Fibroblast of lung (primary cell): ENCODE measurements around the gene GAS7. TPM values are rescaled to one million over a fixed set of nuclear protein-coding genes. Genes with fewer than 3 reads are reported as not detected.

Experiments
- DNase-seq, 2 donors: peaks; one replicate each; pipeline versions ENCODE4 v3.0.0 to v3.0.0-alpha.2; 2010; ENCODE audit warnings: low read depth in 2 of 2
- H2AFZ ChIP-seq: 2 replicates; pipeline ENCODE4 v1.5.1; 2012; ENCODE audit warnings: low read length, control low read depth, inconsistent platforms
- H3K27ac ChIP-seq: 2 replicates; pipeline ENCODE4 v1.5.1; 2011; ENCODE audit warnings: low read length, control low read depth; ENCODE audit not compliant: insufficient read depth
- H3K27me3 ChIP-seq: 2 replicates; pipeline ENCODE4 v1.5.1; 2011; ENCODE audit warnings: mild to moderate bottlenecking, low read length; ENCODE audit not compliant: control insufficient read depth, insufficient read depth
- H3K36me3 ChIP-seq: 2 replicates; pipeline ENCODE4 v1.5.1; 2011; ENCODE audit warnings: low read length; ENCODE audit not compliant: control insufficient read depth, insufficient read depth
- H3K4me1 ChIP-seq: 2 replicates; pipeline ENCODE4 v1.5.1; 2011; ENCODE audit warnings: low read length; ENCODE audit not compliant: control insufficient read depth, insufficient read depth; ENCODE audit errors: extremely low read depth
- H3K4me2 ChIP-seq: 2 replicates; pipeline ENCODE4 v1.5.1; 2011; ENCODE audit warnings: low read length, control low read depth; ENCODE audit not compliant: insufficient read depth; ENCODE audit errors: extremely low read depth
- H3K4me3 ChIP-seq, 4 experiments: fragments of 200-600 bp in 1 of 4; sonication (generic) in 1 of 4; replicated peaks in 1 of 4; 2 replicates each; pipeline ENCODE4 v1.5.1; 2011 to 2016; ENCODE audit warnings: low read length in 4 of 4, low read depth in 3 of 4, mild to moderate bottlenecking in 3 of 4, control low read depth in 2 of 4, inconsistent platforms in 1 of 4, mixed read lengths in 1 of 4; ENCODE audit not compliant: insufficient read depth in 1 of 4; ENCODE audit errors: control extremely low read depth in 1 of 4
- H3K79me2 ChIP-seq: 2 replicates; pipeline ENCODE4 v1.5.1; 2012; ENCODE audit warnings: mild to moderate bottlenecking, low read length, inconsistent platforms; ENCODE audit not compliant: control insufficient read depth, insufficient read depth
- H3K9ac ChIP-seq: 2 replicates; pipeline ENCODE4 v1.5.1; 2011; ENCODE audit warnings: mild to moderate bottlenecking, low read length, control low read depth; ENCODE audit not compliant: insufficient read depth
- H3K9me3 ChIP-seq: 2 replicates; pipeline ENCODE4 v1.5.1; 2012; ENCODE audit warnings: low read depth, low read length; ENCODE audit not compliant: control insufficient read depth, insufficient read depth
- H4K20me1 ChIP-seq: 2 replicates; pipeline ENCODE4 v1.5.1; 2011; ENCODE audit warnings: low read length; ENCODE audit not compliant: control insufficient read depth, insufficient read depth; ENCODE audit errors: extremely low read depth
- EZH2 ChIP-seq: IDR thresholded peaks from 2 replicates; pipeline ENCODE4 v1.5.1; 2012; ENCODE audit warnings: low read length, control low read depth, mild to moderate bottlenecking; ENCODE audit errors: missing control alignments
- polyA plus RNA-seq, 2 donors: library from polyadenylated mRNA; depleted of rRNA in 1 of 2; stranded (reverse) in 1 of 2; unstranded in 1 of 2; fragments of >200 nt; gene quantifications; 2 replicates each; pipeline ENCODE4 v1.2.1, GENCODE V29; 2011 to 2012; ENCODE audit warnings: missing spikeins in 1 of 2
- total RNA-seq: library from RNA; depleted of rRNA; stranded (reverse); fragments of >200 nt; gene quantifications from 2 replicates; pipeline ENCODE4 v1.2.1, GENCODE V29; 2014
- TF ChIP-seq, protein P1 (sequence below), 2 donors: IDR thresholded peaks in 1 of 2; conservative IDR thresholded peaks in 1 of 2; 1 replicate in 1 of 2; 2 replicates in 1 of 2; pipeline ENCODE4 v1.5.1; 2011 to 2012; ENCODE audit warnings: low read length in 2 of 2, control low read depth in 1 of 2, inconsistent platforms in 1 of 2, low read depth in 1 of 2, mild to moderate bottlenecking in 1 of 2

The GAS7 gene
- total and polyA plus RNA-seq, 2 donors (not counting 1 experiment from before 2014, with no cell fraction given): 0.58 to 2.6 TPM

DNA sequence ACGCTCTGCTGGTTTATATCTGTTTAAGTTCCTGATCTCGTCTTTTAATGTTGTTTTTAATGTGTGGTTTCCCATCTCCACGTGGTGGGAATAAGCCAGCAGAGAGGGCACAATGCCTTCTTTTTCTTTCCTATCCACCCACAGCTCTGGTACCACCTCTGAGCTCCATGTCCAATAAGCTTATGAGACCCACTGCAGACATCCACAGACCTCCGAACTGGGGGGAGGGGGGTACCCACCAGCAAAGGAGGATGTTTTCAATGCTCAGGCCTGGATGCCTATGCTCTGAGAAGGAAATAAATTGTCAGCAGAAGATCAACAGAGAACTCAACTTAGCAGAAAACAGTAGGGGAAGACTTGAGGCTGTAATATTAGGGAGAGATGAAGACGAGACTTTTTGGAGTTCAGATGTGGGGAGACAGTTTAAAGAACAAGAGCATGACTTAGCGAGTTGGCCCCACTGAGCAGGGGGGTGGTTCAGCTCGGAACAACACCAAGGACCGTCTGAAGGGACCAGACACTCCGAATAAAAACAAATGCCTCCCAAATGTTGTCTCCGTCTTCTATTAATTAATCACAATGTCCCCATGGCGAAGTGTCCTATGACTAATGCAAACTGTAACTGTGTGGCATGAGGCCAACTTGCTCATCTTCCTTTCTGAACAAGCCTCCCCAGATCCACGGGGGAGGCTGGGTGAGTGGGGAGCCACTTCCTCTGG is 62.7 kb downstream of the GAS7 start:
- H3K36me3 ChIP-seq: no peaks in the 10 kb centered on the region
- no peak overlapping the region for H3K4me2 ChIP-seq
- H4K20me1 ChIP-seq: no peaks in the 10 kb centered on the region
- H3K79me2 ChIP-seq: no peaks in the 10 kb centered on the region
- no peaks in the 10 kb centered on the region for H3K27me3 ChIP-seq
- H2AFZ ChIP-seq: no peak overlapping the region
- H3K27ac ChIP-seq: no peak overlapping the region
- peak in 1 of 2 donors; percentile 34 for DNase-seq
- no peaks in the 10 kb centered on the region for H3K9me3 ChIP-seq
- H3K9ac ChIP-seq: no peak overlapping the region
- TF ChIP-seq, protein P1, sequence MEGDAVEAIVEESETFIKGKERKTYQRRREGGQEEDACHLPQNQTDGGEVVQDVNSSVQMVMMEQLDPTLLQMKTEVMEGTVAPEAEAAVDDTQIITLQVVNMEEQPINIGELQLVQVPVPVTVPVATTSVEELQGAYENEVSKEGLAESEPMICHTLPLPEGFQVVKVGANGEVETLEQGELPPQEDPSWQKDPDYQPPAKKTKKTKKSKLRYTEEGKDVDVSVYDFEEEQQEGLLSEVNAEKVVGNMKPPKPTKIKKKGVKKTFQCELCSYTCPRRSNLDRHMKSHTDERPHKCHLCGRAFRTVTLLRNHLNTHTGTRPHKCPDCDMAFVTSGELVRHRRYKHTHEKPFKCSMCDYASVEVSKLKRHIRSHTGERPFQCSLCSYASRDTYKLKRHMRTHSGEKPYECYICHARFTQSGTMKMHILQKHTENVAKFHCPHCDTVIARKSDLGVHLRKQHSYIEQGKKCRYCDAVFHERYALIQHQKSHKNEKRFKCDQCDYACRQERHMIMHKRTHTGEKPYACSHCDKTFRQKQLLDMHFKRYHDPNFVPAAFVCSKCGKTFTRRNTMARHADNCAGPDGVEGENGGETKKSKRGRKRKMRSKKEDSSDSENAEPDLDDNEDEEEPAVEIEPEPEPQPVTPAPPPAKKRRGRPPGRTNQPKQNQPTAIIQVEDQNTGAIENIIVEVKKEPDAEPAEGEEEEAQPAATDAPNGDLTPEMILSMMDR (conservative IDR thresholded peaks at IDR 0.05 in 1 of 2, IDR thresholded peaks at IDR 0.05 in 1 of 2; ENCODE audit: low read depth in 1 of 2, low read length in 2 of 2): no peak
- no peak for TF ChIP-seq EZH2
- H3K4me3 ChIP-seq: no peak overlapping the region
- no peaks in the 10 kb centered on the region for H3K4me1 ChIP-seq

DNA sequence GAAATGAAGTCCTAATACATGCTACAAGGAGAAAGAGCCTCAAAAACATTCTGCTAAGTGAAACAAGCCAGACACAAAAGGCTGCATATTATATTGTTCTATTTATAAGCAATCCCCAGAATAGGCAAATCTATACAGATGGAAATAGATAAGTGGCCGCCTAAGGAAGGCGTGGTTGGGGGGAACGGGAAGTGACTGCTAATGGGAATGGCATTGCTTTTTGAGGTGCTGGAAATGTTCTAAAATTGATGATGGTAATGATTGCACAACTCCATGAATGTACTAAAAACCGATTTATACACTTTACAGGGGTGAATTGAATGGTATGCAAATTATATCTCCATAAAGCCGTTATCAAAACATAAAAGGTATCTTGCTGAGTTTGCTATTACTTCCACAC is 67.7 kb downstream of the GAS7 start:
- DNase-seq: no peak
- Histone ChIP-seq H3K9ac (no peak overlapping the region), H3K4me1 (peaks cover 23% of the 10 kb centered on the region), H3K79me2 (no peaks in the 10 kb centered on the region), H3K4me2 (no peak overlapping the region), H4K20me1 (no peaks in the 10 kb centered on the region), H3K27me3 (no peaks in the 10 kb centered on the region), H3K9me3 (no peaks in the 10 kb centered on the region), H3K4me3 (no peak overlapping the region), H2AFZ (no peak overlapping the region), H3K27ac (no peak overlapping the region), H3K36me3 (no peaks in the 10 kb centered on the region)
- TF ChIP-seq, protein P1 (conservative IDR thresholded peaks at IDR 0.05 in 1 of 2, IDR thresholded peaks at IDR 0.05 in 1 of 2; ENCODE audit: low read depth in 1 of 2, low read length in 2 of 2): no peak
- no peak for TF ChIP-seq EZH2

DNA sequence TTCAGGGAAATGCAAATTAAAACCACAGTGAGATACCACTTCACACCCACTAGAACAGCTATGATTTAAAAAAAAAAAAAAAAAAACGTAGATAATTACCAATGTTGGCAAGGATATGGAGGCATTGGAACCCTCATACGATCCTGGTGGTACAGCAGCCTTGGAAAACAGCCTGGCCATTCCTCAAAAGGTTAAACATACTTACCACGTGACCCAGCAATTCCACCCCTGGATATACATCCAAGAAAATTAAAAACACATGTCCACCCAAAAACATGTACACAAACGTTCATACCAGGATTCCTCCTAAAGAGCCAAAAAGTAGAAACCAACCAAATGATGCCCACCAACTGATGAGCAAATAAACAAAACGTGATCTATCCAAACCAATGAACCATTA is 68.1 kb downstream of the GAS7 start:
- Histone ChIP-seq H3K4me2 (no peak overlapping the region), H3K27ac (no peak overlapping the region), H3K4me3 (no peak overlapping the region), H3K9ac (no peak overlapping the region), H3K27me3 (no peaks in the 10 kb centered on the region), H2AFZ (no peak overlapping the region), H3K36me3 (no peaks in the 10 kb centered on the region), H4K20me1 (no peaks in the 10 kb centered on the region), H3K79me2 (no peaks in the 10 kb centered on the region), H3K9me3 (no peaks in the 10 kb centered on the region), H3K4me1 (peaks cover 26% of the 10 kb centered on the region)
- peak in 1 of 2 donors; percentile 39 for DNase-seq
- no peak for TF ChIP-seq EZH2
- TF ChIP-seq, protein P1 (conservative IDR thresholded peaks at IDR 0.05 in 1 of 2, IDR thresholded peaks at IDR 0.05 in 1 of 2; ENCODE audit: low read depth in 1 of 2, low read length in 2 of 2): no peak
